RWPE1 (cell line): ENCODE results near the gene STN1.
A peak's percentile ranks its signal among the peaks of the same experiment; 100 is the strongest.

Experiments used
- CTCF ChIA-PET: fragments of 350-600 bp; sonication (Branson Sonifier 250); formaldehyde crosslinking; extraction: SDS; loops from one replicate; lab custom pipeline; 2021; lab: Yijun Ruan, JAX
- POLR2A ChIA-PET: fragments of 400-600 bp; formaldehyde crosslinking; extraction: SDS; loops from one replicate; lab custom pipeline; 2020; ENCODE audit warnings: antibody characterized with exemption; ENCODE audit not compliant: low non-redundant PET; lab: Yijun Ruan, JAX
- DNase-seq: peaks from one replicate; pipeline ENCODE4 v3.0.0; 2012; ENCODE audit warnings: low spot score
- H3K27ac ChIP-seq: fragments of 450-650 bp; 2 replicates; pipeline ENCODE4 v1.5.1; 2017
- CTCF ChIP-seq: fragments of 450-650 bp; conservative IDR thresholded peaks from 2 replicates; pipeline ENCODE4 v1.5.1; 2017; ENCODE audit warnings: low read depth, mild to moderate bottlenecking

Gene STN1

GRCh38 chr10:103836861-103837260 lies 81.1 kb downstream of the STN1 start:
- peak overlapping the region; percentile 60 for H3K27ac ChIP-seq
- TF ChIP-seq CTCF, result no peak
- no peak for DNase-seq
- ChIA-PET CTCF (interaction anchor here (1.1 kb wide), 1 partner anchor 11 kb away, joined by 4 read pairs; no protein-coding TSS in a partner anchor), POLR2A (no interaction called here)

GRCh38 chr10:103836273-103836672 lies 81.7 kb downstream of the STN1 start:
- H3K27ac ChIP-seq, result no peak overlapping the region
- POLR2A ChIA-PET, result no interaction called here
- no peak for TF ChIP-seq CTCF
- no peak for DNase-seq
- CTCF ChIA-PET, result no interaction called here

- CTCF ChIA-PET, result interaction anchor here (0.6 kb wide), 1 partner anchor 341 kb away, joined by 3 read pairs; no protein-coding TSS in a partner anchor
- POLR2A ChIA-PET, result no interaction called here
- TF ChIP-seq CTCF, result no peak
- no peak for DNase-seq
- peak overlapping the region; percentile 57 for H3K27ac ChIP-seq
These were observed 82.6 kb downstream of the STN1 start for GRCh38 chr10:103835096-103836050.

- H3K27ac ChIP-seq, result peak overlapping the region; percentile 57
- ChIA-PET POLR2A (no interaction called here), CTCF (interaction anchor here (0.7 kb wide), 1 partner anchor 14 kb away, joined by 4 read pairs; no protein-coding TSS in a partner anchor)
- TF ChIP-seq CTCF, result no peak
- no peak for DNase-seq
These were observed 83.4 kb downstream of the STN1 start for GRCh38 chr10:103834436-103835095.

GRCh38 chr10:103833731-103834365 lies 84.1 kb downstream of the STN1 start:
- TF ChIP-seq CTCF, result no peak
- DNase-seq, result no peak
- ChIA-PET CTCF (interaction anchor here (0.6 kb wide), 1 partner anchor 20 kb away, joined by 6 read pairs; no protein-coding TSS in a partner anchor), POLR2A (no interaction called here)
- H3K27ac ChIP-seq, result peak overlapping the region; percentile 52

- ChIA-PET CTCF (interaction anchor here (0.6 kb wide), 1 partner anchor 37 kb away, joined by 4 read pairs; no protein-coding TSS in a partner anchor), POLR2A (no interaction called here)
- H3K27ac ChIP-seq, result no peak overlapping the region
- DNase-seq, result no peak
- no peak for TF ChIP-seq CTCF
These were observed 85.2 kb downstream of the STN1 start for GRCh38 chr10:103832806-103833205.
